Measurements from ENCODE around the gene RHBDL2. TPM values are rescaled to one million over a fixed set of nuclear protein-coding genes. Genes with fewer than 3 reads are reported as not detected.

RHBDL2 gene
- total and polyA plus RNA-seq, 10 of the 15 experiments (the other 5 are each of a cell fraction or from before 2014, with no cell fraction given) = 0.05 TPM; not detected in 9

DNA sequence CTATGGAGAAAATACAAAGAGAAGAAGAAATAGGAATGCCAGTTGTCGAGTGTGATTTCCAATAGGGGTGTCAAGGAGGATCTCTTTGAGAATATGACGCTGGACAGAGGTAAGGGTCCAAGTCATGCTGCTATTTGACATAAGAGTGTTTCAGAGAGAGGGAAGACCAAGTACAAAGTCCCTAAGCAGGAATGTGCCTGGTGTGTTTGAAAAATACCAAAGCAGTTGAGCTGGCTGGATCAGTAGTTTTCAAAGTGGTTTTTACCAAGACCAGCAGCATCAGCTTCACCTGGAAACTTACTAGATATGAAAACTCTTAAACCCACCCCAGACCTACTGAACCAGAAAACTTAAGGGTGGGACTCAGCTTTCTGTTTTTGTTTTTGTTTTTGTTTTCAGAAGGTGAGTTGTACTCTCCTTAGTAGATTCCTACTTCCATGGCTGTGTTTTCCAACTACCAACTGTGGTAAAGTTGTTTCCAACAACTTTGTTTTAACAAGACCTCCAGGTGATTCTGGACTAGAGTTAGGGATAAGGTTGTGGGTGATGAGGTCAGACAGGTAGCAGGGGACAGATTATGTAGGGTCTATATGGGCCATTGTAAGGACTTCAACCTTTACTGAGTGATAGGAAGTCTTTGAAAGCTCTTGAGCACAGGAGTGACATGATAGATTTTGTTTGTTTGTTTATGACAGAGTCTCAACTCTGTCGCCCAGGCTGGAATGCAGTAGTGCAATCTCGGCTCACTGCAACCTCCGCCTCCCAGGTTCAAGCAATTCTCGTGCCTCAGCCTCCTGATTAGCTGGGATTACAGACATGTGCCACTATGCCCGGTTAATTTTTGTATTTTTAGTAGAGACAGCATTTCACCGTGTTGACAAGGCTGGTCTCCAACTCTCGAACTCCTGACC is 53.0 kb downstream of the RHBDL2 start:
- BruUV-seq (replicated peaks) = no TSS peak
- Histone ChIP-seq H3K27ac (ENCODE audit: control insufficient read depth, insufficient read depth) (no peak overlapping the region), H3K79me2 (ENCODE audit: control insufficient read depth, insufficient read depth, low read length) (no peaks in the 10 kb centered on the region), H3K9me3 (replicated peaks; ENCODE audit: control insufficient read depth, insufficient read depth, low read length) (no peaks in the 10 kb centered on the region), H3K27me3 (replicated peaks in 1 of 2; ENCODE audit: control insufficient read depth in 2 of 2, insufficient read depth in 2 of 2, low read length in 1 of 2) (no peaks in the 10 kb centered on the region), H3K4me3 (no peak overlapping the region), H3K4me2 (ENCODE audit: control insufficient read depth, insufficient read depth) (no peak overlapping the region), H3K9ac (ENCODE audit: control insufficient read depth, insufficient read depth, low read length) (no peak overlapping the region), H2AFZ (ENCODE audit: control insufficient read depth, low read depth, low read length) (no peak overlapping the region), H3K36me3 (ENCODE audit: control insufficient read depth in 2 of 2, insufficient read depth in 2 of 2, low read length in 1 of 2) (no peaks in the 10 kb centered on the region), H4K20me1 (ENCODE audit: control insufficient read depth, insufficient read depth) (no peaks in the 10 kb centered on the region), H3K4me1 (ENCODE audit: control insufficient read depth, insufficient read depth, low read length) (no peaks in the 10 kb centered on the region)
- in situ Hi-C loops (cut with MboI) = no loop called here
- WGBS (ENCODE audit: insufficient coverage, insufficient replicate concordance, low lambda C conversion rate, missing lambda C conversion rate) = 81% methylated on average over 9 of the region's 9 CpGs
- intact Hi-C loops (cut with micrococcal nuclease; ENCODE audit: unreplicated experiment) = no loop called here
- TF ChIP-seq PML (IDR thresholded peaks at IDR 0.05; ENCODE audit: low read length) (no peak), PBX3 (IDR thresholded peaks at IDR 0.05; ENCODE audit: insufficient replicate concordance, low read depth, low read length) (no peak), ZBTB11 (CRISPR knock-in tag; IDR thresholded peaks at IDR 0.05) (no peak)
- SMC1A ChIA-PET (ENCODE audit: uncharacterized antibody, unreplicated experiment) = interaction anchor here (1.0 kb wide), 1 partner anchor 13 kb away, joined by 4 read pairs; no protein-coding TSS in a partner anchor
- FAIRE-seq (no peak), ATAC-seq (no peak), DNase-seq (ENCODE audit: low read depth, low spot score) (no peak)
- RAD21 ChIA-PET (ENCODE audit: unreplicated experiment) = interaction anchor here (0.5 to 1.0 kb wide), 2 partner anchors 203 to 988 kb away, joined by 3 read pairs; no protein-coding TSS in a partner anchor
- POLR2A ChIA-PET = no interaction called here
- CTCF ChIA-PET = no interaction called here
